ENCODE data around the gene POLL. TPM values are rescaled to one million over a fixed set of nuclear protein-coding genes. Genes with fewer than 3 reads are reported as not detected.

POLL gene
- total RNA-seq, 1 experiment from 2014 or later: 35.5 TPM

GRCh38 chr10:101561068-101561915, 26.8 kb downstream of the POLL start:
- TF ChIP-seq, protein P1, sequence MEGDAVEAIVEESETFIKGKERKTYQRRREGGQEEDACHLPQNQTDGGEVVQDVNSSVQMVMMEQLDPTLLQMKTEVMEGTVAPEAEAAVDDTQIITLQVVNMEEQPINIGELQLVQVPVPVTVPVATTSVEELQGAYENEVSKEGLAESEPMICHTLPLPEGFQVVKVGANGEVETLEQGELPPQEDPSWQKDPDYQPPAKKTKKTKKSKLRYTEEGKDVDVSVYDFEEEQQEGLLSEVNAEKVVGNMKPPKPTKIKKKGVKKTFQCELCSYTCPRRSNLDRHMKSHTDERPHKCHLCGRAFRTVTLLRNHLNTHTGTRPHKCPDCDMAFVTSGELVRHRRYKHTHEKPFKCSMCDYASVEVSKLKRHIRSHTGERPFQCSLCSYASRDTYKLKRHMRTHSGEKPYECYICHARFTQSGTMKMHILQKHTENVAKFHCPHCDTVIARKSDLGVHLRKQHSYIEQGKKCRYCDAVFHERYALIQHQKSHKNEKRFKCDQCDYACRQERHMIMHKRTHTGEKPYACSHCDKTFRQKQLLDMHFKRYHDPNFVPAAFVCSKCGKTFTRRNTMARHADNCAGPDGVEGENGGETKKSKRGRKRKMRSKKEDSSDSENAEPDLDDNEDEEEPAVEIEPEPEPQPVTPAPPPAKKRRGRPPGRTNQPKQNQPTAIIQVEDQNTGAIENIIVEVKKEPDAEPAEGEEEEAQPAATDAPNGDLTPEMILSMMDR (IDR thresholded peaks at IDR 0.05; ENCODE audit: insufficient read depth in 1 of 2, low read depth in 1 of 2, low read length in 1 of 2, severe bottlenecking in 1 of 2, unreplicated experiment in 1 of 2): no peak
- intact Hi-C loops (cut with micrococcal nuclease; ENCODE audit: unreplicated experiment): no loop called here
- no TSS peak for BruUV-seq (replicated peaks)
- no peaks in the 10 kb centered on the region for H3K4me1 ChIP-seq
- H3K27me3 Mint-ChIP-seq (ENCODE audit: insufficient read depth, unreplicated experiment): peaks cover 3% of the 10 kb centered on the region
- H3K9me3 ChIP-seq: no peaks in the 10 kb centered on the region
- DNase-seq: no peak
- H3K4me1 Mint-ChIP-seq (ENCODE audit: low read depth, unreplicated experiment): no peaks in the 10 kb centered on the region
- H3K9me3 Mint-ChIP-seq (ENCODE audit: unreplicated experiment): no peaks in the 10 kb centered on the region
- H3K27me3 ChIP-seq (replicated peaks; ENCODE audit: control insufficient read depth, insufficient read depth, low read length): no peaks in the 10 kb centered on the region
- no peak overlapping the region for H3K4me3 Mint-ChIP-seq (ENCODE audit: unreplicated experiment)
- H3K36me3 ChIP-seq (ENCODE audit: control insufficient read depth, insufficient read depth, low read length): no peaks in the 10 kb centered on the region
- H3K4me3 ChIP-seq (ENCODE audit: low read depth, low read length): no peak overlapping the region
- peaks cover 16% of the 10 kb centered on the region for H3K36me3 Mint-ChIP-seq (ENCODE audit: insufficient read depth, unreplicated experiment)
- CTCF ChIA-PET: no interaction called here
- POLR2A ChIA-PET: no interaction called here
- no peak overlapping the region for H3K27ac Mint-ChIP-seq (ENCODE audit: unreplicated experiment)

DNA sequence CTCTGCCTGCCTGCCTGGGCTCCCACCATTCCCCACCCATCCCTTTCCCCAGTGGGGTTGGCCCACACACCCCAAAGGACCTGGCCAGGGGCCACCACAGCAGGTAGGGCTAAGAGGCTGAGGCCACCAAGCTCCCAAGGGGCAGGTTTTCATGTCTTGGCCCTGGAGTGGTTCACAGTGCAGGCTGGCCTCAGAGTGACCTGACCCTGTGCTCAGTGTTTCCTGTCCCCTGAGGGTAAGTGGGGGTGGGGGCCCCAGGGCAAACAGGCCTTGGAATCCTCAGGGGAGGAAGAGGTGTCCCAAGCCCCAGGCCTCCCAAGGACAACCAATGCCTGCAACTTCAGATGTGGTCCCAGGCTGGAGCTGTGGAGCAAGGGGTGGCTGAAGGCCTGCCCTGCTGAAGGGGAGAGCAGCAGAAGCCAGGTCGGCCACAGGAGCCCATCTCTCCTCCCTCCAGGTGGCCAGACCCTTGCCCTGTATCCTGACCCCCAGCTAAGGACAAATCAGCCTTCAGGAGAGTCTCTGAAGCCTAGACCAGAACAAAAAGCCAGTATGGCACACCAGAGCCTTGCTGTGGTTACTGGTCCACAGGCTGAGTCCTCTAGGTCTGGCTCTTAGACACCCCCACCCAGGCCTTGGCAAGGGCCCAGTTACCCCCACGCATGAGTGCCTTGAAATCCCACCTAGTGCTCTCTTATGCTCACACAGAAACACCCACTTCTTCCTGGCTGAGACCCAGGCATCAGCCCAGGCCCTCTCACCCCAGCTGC, 27.6 kb downstream of the POLL start:
- TF ChIP-seq, protein P1 (IDR thresholded peaks at IDR 0.05; ENCODE audit: insufficient read depth in 1 of 2, low read depth in 1 of 2, low read length in 1 of 2, severe bottlenecking in 1 of 2, unreplicated experiment in 1 of 2): no peak
- ChIA-PET POLR2A (no interaction called here), CTCF (interaction anchor here (0.5 kb wide), 1 partner anchor 267 kb away, joined by 3 read pairs; no protein-coding TSS in a partner anchor)
- no peaks in the 10 kb centered on the region for H3K9me3 Mint-ChIP-seq (ENCODE audit: unreplicated experiment)
- no peak overlapping the region for H3K4me3 Mint-ChIP-seq (ENCODE audit: unreplicated experiment)
- H3K36me3 Mint-ChIP-seq (ENCODE audit: insufficient read depth, unreplicated experiment): peaks cover 16% of the 10 kb centered on the region
- H3K4me1 Mint-ChIP-seq (ENCODE audit: low read depth, unreplicated experiment): no peaks in the 10 kb centered on the region
- BruUV-seq (replicated peaks): no TSS peak
- no peaks in the 10 kb centered on the region for H3K27me3 Mint-ChIP-seq (ENCODE audit: insufficient read depth, unreplicated experiment)
- Histone ChIP-seq H3K27me3 (replicated peaks; ENCODE audit: control insufficient read depth, insufficient read depth, low read length) (no peaks in the 10 kb centered on the region), H3K36me3 (ENCODE audit: control insufficient read depth, insufficient read depth, low read length) (no peaks in the 10 kb centered on the region), H3K4me3 (ENCODE audit: low read depth, low read length) (no peak overlapping the region), H3K9me3 (no peaks in the 10 kb centered on the region), H3K4me1 (no peaks in the 10 kb centered on the region)
- no peak for DNase-seq
- intact Hi-C loops (cut with micrococcal nuclease; ENCODE audit: unreplicated experiment): no loop called here
- no peak overlapping the region for H3K27ac Mint-ChIP-seq (ENCODE audit: unreplicated experiment)

GRCh38 chr10:101559596-101560297, 28.3 kb downstream of the POLL start:
- H3K27ac Mint-ChIP-seq (ENCODE audit: unreplicated experiment): no peak overlapping the region
- intact Hi-C loops (cut with micrococcal nuclease; ENCODE audit: unreplicated experiment): no loop called here

More at GRCh38 chr10:101559596-101560297, 28.3 kb downstream of the POLL start:
- Histone ChIP-seq H3K4me3 (ENCODE audit: low read depth, low read length) (no peak overlapping the region), H3K4me1 (no peaks in the 10 kb centered on the region), H3K27me3 (replicated peaks; ENCODE audit: control insufficient read depth, insufficient read depth, low read length) (no peaks in the 10 kb centered on the region), H3K36me3 (ENCODE audit: control insufficient read depth, insufficient read depth, low read length) (no peaks in the 10 kb centered on the region), H3K9me3 (no peaks in the 10 kb centered on the region)
- ChIA-PET POLR2A (no interaction called here), CTCF (no interaction called here)
- no peak for DNase-seq
- H3K4me1 Mint-ChIP-seq (ENCODE audit: low read depth, unreplicated experiment): no peaks in the 10 kb centered on the region
- H3K4me3 Mint-ChIP-seq (ENCODE audit: unreplicated experiment): no peak overlapping the region
- BruUV-seq (replicated peaks): no TSS peak
- TF ChIP-seq, protein P1 (IDR thresholded peaks at IDR 0.05; ENCODE audit: insufficient read depth in 1 of 2, low read depth in 1 of 2, low read length in 1 of 2, severe bottlenecking in 1 of 2, unreplicated experiment in 1 of 2): no peak
- H3K9me3 Mint-ChIP-seq (ENCODE audit: unreplicated experiment): no peaks in the 10 kb centered on the region
- peaks cover 16% of the 10 kb centered on the region for H3K36me3 Mint-ChIP-seq (ENCODE audit: insufficient read depth, unreplicated experiment)
- H3K27me3 Mint-ChIP-seq (ENCODE audit: insufficient read depth, unreplicated experiment): no peaks in the 10 kb centered on the region
